Activated CD4-positive, alpha-beta T cell treated with anti-CD3 and anti-CD28 coated beads, Interleukin-2, amount 50 U/mL, for 48 hours (primary cell): ENCODE measurements around the gene NTN5.

Experiments used
- DNase-seq, 2 experiments: peaks; one replicate each; pipeline ENCODE4 v3.0.0-alpha.2; 2020

The NTN5 gene

GRCh38 chr19:48613024-48613851, 59.6 kb downstream of the NTN5 start:
- DNase-seq = no peak

- DNase-seq = no peak
These were observed 60.9 kb downstream of the NTN5 start for GRCh38 chr19:48611872-48612271.
